ENCODE data around the gene COPS6.
"Not testable (repeated sequence)": the region's sequence is repeated elsewhere in the genome, so short reads cannot be mapped to it uniquely, and the experiment has no call there.

The COPS6 gene

DNA sequence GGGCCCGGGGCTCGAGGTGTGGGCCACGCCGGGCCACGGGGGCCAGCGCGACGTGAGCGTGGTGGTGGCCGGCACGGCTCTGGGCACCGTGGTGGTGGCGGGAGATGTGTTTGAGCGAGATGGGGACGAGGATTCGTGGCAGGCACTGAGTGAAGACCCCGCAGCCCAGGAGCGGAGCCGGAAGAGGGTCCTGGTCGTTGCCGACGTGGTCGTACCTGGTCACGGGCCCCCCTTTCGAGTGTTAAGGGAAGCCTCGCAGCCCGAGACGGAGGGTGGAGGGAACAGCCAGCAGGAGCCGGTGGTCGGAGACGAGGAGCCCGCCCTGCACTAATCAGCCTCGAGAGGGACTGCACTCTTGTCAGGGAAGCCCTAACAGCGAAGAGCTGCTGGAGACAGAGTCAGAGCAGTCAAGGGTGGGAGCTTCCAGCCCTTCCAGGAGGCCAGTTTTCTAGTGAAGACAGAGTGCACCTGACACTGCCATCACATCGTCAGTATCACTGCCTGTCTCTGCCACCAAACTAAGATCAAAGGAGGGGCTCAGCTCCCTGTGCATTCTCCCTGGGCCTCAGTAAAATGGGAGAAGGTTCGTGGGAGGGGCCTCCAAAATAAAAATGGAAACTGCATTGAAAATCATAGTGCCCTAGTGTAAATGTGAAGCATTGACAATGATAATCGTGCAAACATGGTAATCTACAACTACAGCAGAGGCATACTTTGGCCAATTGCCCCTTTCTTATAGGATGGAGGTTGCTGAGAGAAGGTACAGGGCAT, 39.3 kb downstream of the COPS6 start:
- FAIRE-seq: no peak

DNA sequence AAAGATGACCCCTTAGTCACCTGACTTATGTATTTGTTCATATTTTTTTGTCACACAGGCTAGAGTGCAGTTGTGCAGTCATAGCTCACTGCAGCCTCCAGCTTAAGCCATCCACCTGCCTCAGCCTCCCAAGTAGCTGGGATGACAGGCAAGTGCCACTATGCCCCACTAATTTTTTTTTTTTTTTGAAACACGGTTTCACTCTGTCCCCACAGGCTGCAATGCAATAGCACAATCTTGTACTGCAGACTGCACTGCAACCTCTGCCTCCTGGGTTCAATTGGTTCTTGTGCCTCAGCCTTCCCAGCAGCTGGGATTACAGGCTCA, 39.8 kb downstream of the COPS6 start:
- no peak for FAIRE-seq

DNA sequence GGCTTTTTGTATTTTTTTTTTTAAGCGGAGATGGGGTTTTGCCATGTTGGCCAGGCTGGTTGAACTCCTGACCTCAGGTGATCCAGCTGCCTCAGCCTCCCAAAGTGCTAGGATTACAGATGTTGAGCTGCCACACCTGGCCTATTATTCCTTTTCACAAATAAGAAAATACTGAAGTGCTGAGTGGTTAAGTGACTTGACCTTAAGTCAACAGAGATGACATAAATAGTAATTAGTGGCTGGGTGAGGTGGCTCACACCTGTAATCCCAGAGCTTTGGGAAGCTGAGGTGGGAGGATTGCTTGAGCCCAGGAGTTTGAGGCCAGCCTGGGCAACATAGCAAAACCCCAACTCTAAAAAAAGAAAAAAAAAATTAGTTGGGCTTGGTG, 41.4 kb downstream of the COPS6 start:
- FAIRE-seq: not testable (repeated sequence)

DNA sequence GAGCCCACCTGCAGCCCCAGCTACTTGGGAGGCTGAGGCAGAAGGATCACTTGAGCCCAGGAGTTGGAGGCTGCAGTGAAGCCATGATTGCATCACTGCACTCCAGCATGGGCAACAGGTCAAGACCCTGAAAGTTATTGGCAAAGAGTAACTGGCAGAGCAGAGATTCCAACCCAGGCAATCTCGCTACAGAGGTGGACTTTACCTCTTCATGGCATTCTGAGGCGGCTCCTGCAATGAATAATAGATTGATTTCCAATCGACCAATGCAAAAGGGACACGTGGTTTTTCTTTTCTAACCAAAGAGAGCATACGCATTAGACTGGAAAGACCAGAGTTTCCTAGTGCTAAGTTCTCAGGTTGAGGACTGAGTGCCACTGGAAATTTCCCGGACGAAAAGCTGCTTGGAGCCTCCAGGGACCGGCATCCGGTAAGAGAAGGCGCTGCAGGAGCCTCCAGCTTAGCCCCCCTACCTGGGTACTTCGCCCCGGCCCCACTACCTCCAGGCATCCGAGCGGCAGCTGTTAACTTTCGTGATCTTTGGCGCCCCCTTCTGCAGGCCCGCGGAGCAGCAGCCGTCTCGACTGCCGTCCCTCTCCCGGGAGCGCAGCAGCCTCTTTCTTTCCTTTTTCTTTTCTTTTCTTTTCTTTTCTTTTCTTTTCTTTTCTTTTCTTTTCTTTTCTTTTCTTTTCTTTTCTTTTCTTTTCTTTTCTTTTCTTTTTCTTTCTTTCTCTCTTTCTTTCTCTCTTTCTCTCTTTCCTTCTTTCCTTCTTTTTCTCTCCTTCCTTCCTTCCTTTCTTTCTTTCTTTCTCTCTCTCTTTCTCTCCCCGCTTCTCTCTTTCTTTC, 42.1 kb downstream of the COPS6 start:
- FAIRE-seq: no peak

DNA sequence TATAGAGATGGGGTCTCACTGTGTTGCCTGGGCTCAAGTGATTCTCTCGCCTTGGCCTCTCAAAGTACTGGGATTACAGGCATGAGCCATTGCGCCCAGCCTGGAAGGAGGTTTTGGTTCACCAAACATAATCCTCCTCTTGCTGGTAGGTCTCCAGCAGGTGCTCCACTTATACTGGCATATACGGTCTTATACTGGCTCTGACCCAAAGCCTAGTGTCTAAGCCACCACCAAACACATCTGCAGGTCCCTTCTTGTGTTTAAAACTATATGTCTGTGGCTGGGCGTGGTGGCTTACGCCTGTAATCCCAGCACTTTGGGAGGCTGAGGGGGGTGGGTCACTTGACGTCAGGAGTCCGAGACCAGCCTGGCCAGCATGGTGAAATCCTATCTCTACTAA, 43.4 kb downstream of the COPS6 start:
- no peak for FAIRE-seq

DNA sequence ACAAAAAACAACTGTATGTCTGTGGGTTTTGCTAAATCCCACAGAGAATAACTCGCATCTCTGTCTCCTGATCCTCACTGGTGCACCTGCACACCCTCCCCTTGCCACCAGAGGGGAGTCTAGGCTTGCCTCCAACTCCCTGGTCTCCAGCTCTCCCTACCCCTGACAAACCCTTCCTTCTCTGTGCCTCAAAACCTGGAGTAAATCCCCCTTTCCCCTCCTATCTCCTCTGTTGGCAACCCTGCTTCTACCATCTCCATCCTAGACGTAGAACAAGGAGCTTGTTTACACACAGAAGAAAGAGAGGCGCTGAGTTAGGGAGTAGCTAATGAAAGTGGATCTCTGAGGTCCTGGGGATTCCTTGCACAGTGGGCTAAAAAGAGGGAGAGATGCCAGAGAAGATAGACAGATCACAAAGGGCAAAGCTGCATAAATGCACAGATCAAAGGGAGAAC, 44.0 kb downstream of the COPS6 start:
- no peak for FAIRE-seq

DNA sequence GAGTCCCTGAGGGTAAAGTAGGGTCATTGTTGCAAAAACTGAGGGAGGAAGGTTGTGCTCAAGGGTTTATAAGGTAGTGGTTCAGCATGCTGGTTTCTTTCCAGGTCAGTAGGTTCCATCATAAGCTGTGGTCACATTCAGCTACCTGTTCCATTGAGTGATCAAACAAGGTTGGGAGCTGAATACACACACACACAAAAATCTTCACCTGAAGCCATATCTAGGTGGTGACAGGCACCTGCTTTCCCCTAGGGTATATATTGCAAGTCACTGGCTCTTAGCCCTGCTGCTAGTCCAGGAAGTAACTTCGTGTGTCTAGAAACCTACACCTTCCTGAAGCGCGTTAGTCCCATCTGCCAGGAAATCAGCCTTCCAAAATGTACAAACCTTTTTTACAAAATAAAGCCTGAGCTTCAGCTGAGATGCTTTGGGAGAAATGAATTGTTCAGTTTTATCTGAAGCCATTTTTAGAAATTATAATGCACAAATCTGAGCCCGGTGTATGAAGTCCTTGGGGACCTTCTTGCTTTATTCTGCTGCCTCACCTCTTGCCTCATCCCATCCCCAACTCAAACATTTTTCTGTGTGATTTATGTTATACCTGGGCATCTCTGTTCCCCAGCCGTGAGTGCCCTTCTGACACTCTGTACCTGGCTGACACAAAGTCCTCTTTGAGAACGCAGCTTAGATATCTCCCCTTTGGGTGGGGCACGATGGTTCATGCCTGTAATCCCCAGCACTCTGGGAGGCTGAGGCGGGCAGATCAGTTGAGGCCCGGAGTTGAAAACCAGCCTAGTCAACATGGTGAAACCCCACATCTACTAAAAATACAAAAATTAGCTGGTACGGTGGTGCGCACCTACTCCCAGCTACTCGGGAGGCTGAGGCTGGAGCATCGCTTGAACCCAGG, 49.3 kb downstream of the COPS6 start:
- FAIRE-seq: no peak

DNA sequence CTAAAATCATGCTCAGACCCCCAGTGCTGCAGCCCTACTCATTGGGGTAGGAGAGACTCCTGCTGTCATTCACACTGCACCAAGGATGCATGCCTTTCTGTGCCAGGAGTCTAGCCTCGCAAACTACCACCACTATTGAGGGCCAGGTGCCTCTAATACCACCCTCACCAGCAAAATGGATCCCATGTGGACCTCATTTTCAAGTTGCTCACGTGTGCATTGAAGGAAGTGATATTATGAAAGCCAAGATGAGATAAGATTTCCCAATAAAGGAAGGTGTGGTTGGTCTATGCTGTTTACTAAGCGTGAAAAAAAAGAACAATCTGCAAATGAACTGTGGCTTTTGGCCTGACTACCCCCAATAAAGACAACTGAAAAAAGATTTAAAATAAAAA, 52.8 kb downstream of the COPS6 start:
- no peak for FAIRE-seq
